Right kidney (tissue), 1 donor: Measurements from ENCODE around the gene PRMT5.
A peak's percentile ranks its signal among the peaks of the same experiment; 100 is the strongest.

Source experiments
- DNase-seq: peaks from one replicate; pipeline ENCODE4 v3.0.0-alpha.2; 2016

The PRMT5 gene

GRCh38 chr14:22898302-22899090 is 30.7 kb downstream of the PRMT5 start:
- DNase-seq, result no peak

- no peak for DNase-seq
Measured at GRCh38 chr14:22897357-22897756, 31.8 kb downstream of the PRMT5 start.

GRCh38 chr14:22896760-22897159 is 32.4 kb downstream of the PRMT5 start:
- DNase-seq, result no peak

- no peak for DNase-seq
Measured at GRCh38 chr14:22896356-22896755, 32.8 kb downstream of the PRMT5 start.

GRCh38 chr14:22895402-22895801 is 33.8 kb downstream of the PRMT5 start:
- DNase-seq, result no peak

- DNase-seq, result no peak
Measured at GRCh38 chr14:22893706-22894105, 35.5 kb downstream of the PRMT5 start.

GRCh38 chr14:22892488-22892887 is 36.7 kb downstream of the PRMT5 start:
- DNase-seq, result no peak

- DNase-seq, result no peak
Measured at GRCh38 chr14:22890416-22890815, 38.8 kb downstream of the PRMT5 start.

- DNase-seq, result no peak
Measured at GRCh38 chr14:22888662-22889061, 40.5 kb downstream of the PRMT5 start.

GRCh38 chr14:22887990-22888378 is 41.2 kb downstream of the PRMT5 start:
- DNase-seq, result no peak

- DNase-seq, result peak; percentile 63
Measured at GRCh38 chr14:22887260-22887989, 41.8 kb downstream of the PRMT5 start.

- peak; percentile 92 for DNase-seq
Measured at GRCh38 chr14:22886500-22887259, 42.5 kb downstream of the PRMT5 start.

- DNase-seq, result peak; percentile 17
Measured at GRCh38 chr14:22885975-22886374, 43.2 kb downstream of the PRMT5 start.

- no peak for DNase-seq
Measured at GRCh38 chr14:22884738-22885523, 44.2 kb downstream of the PRMT5 start.

- DNase-seq, result no peak
Measured at GRCh38 chr14:22884076-22884737, 45.0 kb downstream of the PRMT5 start.

- DNase-seq, result peak; percentile 63
Measured at GRCh38 chr14:22883173-22883976, 45.8 kb downstream of the PRMT5 start, which contains the start of gene REM2. Gene REM2, plus strand, starts transcription at chr14:22883222. Its CDS starts 66 bp downstream, at chr14:22883288.

GRCh38 chr14:22882529-22883172 is 46.5 kb downstream of the PRMT5 start:
- peak; percentile 74 for DNase-seq

GRCh38 chr14:22882064-22882463 is 47.1 kb downstream of the PRMT5 start:
- DNase-seq, result no peak

- no peak for DNase-seq
Measured at GRCh38 chr14:22878271-22879246, 50.6 kb downstream of the PRMT5 start.
